K562 (cell line): ENCODE data around the gene XRRA1. TPM values are rescaled to one million over a fixed set of nuclear protein-coding genes. Genes with fewer than 3 reads are reported as not detected.

Source experiments
- ATAC-seq: fragments of 200-7000 bp; cut with Tn5 transposase; 3 replicates; pipeline ENCODE4 v1.9.1; 2020; ENCODE audit warnings: moderate library complexity
- BruUV-seq: library from RNA; stranded (reverse); fragments of 400-500 nt; replicated peaks from 2 replicates; lab custom pipeline; 2021; lab: Mats Ljungman, UMichigan
- CTCF ChIA-PET: fragments of 300-600 bp; formaldehyde crosslinking; extraction: SDS; loops from one replicate; lab custom pipeline; 2021; ENCODE audit warnings: low intra/inter-chr PET ratio; lab: Yijun Ruan, JAX
- POLR2A ChIA-PET: fragments of 300-600, 350-650 bp; sonication (Branson Sonifier 250); formaldehyde crosslinking; extraction: SDS; loops from one replicate; lab custom pipeline; 2021; ENCODE audit warnings: antibody characterized with exemption, inconsistent platforms; lab: Yijun Ruan, JAX
- DNase-seq, 4 experiments: peaks; one replicate each; pipeline versions ENCODE4 v3.0.0 to v3.0.0-alpha.2; 2011 to 2018; ENCODE audit warnings: low spot score in 3 of 4, mixed read lengths in 3 of 4; ENCODE audit errors: extremely low read depth in 1 of 4
- FAIRE-seq: peaks from 2 replicates; lab custom pipeline; 2011; peaks lifted over from hg19 to GRCh38; lab: Jason Lieb, UNC
- H2AFZ ChIP-seq: 2 replicates; pipeline ENCODE4 v1.6.0; 2011; ENCODE audit warnings: low read depth, low read length, control low read depth, inconsistent platforms
- H3K27ac ChIP-seq: fragments of 200-600 bp; 3 replicates; pipeline ENCODE4 v1.8.0; 2011; ENCODE audit warnings: low read depth, mild to moderate bottlenecking, control low read depth, inconsistent platforms, low read length, moderate library complexity, mixed read lengths; ENCODE audit errors: extremely low read depth
- H3K27me3 ChIP-seq, 2 experiments: fragments of 300-600 bp in 1 of 2; 2 replicates in 1 of 2; 3 replicates in 1 of 2; pipeline versions ENCODE4 v1.6.0 to v1.8.0; 2011; ENCODE audit warnings: inconsistent platforms in 2 of 2, low read length in 2 of 2, mild to moderate bottlenecking in 1 of 2, mixed read lengths in 1 of 2, moderate library complexity in 1 of 2; ENCODE audit not compliant: control insufficient read depth in 2 of 2, insufficient read depth in 2 of 2
- H3K36me3 ChIP-seq: fragments of 300-600 bp; 3 replicates; pipeline ENCODE4 v1.8.0; 2011; ENCODE audit warnings: mild to moderate bottlenecking, low read length, inconsistent platforms; ENCODE audit not compliant: control insufficient read depth, insufficient read depth
- H3K4me1 ChIP-seq, 2 experiments: fragments of 200-600 bp in 1 of 2; replicated peaks in 1 of 2; 2 replicates in 1 of 2; 3 replicates in 1 of 2; pipeline versions ENCODE4 v1.5.1 to v1.8.0; 2011; ENCODE audit warnings: inconsistent platforms in 2 of 2, low read length in 2 of 2, mild to moderate bottlenecking in 1 of 2, mixed read lengths in 1 of 2, moderate library complexity in 1 of 2; ENCODE audit not compliant: control insufficient read depth in 2 of 2, insufficient read depth in 2 of 2
- H3K4me2 ChIP-seq: 2 replicates; pipeline ENCODE4 v1.6.1; 2011; ENCODE audit warnings: low read length, control low read depth, inconsistent platforms, mixed read lengths; ENCODE audit not compliant: insufficient read depth
- H3K4me3 ChIP-seq: fragments of 200-600 bp; sonication (generic), shearing (Covaris generic); 2 replicates; pipeline ENCODE4 v1.5.1; 2016; ENCODE audit warnings: control low read depth, inconsistent platforms
- H3K79me2 ChIP-seq: fragments of 200-600 bp; 3 replicates; pipeline ENCODE4 v1.8.0; 2011; ENCODE audit warnings: low read length, inconsistent platforms; ENCODE audit not compliant: control insufficient read depth, insufficient read depth
- H3K9ac ChIP-seq, 2 experiments: 2 replicates each; pipeline versions ENCODE4 v1.6.0 to v1.6.1; 2011; ENCODE audit warnings: low read depth in 2 of 2, low read length in 2 of 2, control low read depth in 1 of 2, inconsistent platforms in 1 of 2, mild to moderate bottlenecking in 1 of 2, mixed read lengths in 1 of 2; ENCODE audit not compliant: insufficient read depth in 1 of 2
- H3K9me1 ChIP-seq: one replicate; pipeline ENCODE4 v1.6.0; 2011; ENCODE audit warnings: inconsistent platforms, mild to moderate bottlenecking, low read length, moderate library complexity; ENCODE audit not compliant: control insufficient read depth, insufficient read depth
- H3K9me3 ChIP-seq: replicated peaks from 2 replicates; pipeline ENCODE4 v1.5.1; 2011; ENCODE audit warnings: low read depth, low read length, inconsistent platforms; ENCODE audit not compliant: control insufficient read depth, insufficient read depth
- H4K20me1 ChIP-seq: replicated peaks from 2 replicates; pipeline ENCODE4 v1.6.1; 2011; ENCODE audit warnings: low read length, inconsistent platforms, mixed read lengths; ENCODE audit not compliant: control insufficient read depth, insufficient read depth
- CEBPB ChIP-seq: fragments of 450-650 bp; IDR thresholded peaks from 2 replicates; pipeline ENCODE4 v1.6.1; 2016; ENCODE audit warnings: missing genetic modification characterization, missing compliant biosample characterization
- FOXM1 ChIP-seq, 2 experiments: fragments of 450-650 bp in 1 of 2; sonication (generic) in 1 of 2; formaldehyde crosslinking in 1 of 2; IDR thresholded peaks; 2 replicates each; pipeline versions ENCODE4 v1.6.1 to v1.9.0; 2017 to 2022; ENCODE audit warnings: low read depth in 2 of 2, mild to moderate bottlenecking in 2 of 2, missing genetic modification reagents in 1 of 2, moderate library complexity in 1 of 2
- KDM4B ChIP-seq, 2 experiments: fragments of 450-650 bp in 1 of 2; sonication (generic) in 1 of 2; IDR thresholded peaks; 2 replicates each; pipeline ENCODE4 v1.6.1; 2016 to 2017; ENCODE audit warnings: borderline replicate concordance in 2 of 2, antibody characterized with exemption in 1 of 2, low read depth in 1 of 2, mild to moderate bottlenecking in 1 of 2
- MTA1 ChIP-seq: fragments of 450-650 bp; IDR thresholded peaks from 2 replicates; pipeline ENCODE4 v1.6.1; 2017; ENCODE audit warnings: borderline replicate concordance
- MXI1 ChIP-seq: IDR thresholded peaks from 2 replicates; pipeline ENCODE4 v1.6.1; 2011; ENCODE audit warnings: low read depth, mild to moderate bottlenecking, improper control_type of control experiment, low read length
- PHTF2 ChIP-seq: fragments of 250-450 bp; sonication (Bioruptor Pico); IDR thresholded peaks from 2 replicates; pipeline ENCODE4 v1.5.0; 2021; ENCODE audit warnings: mild to moderate bottlenecking
- TCF7L2 ChIP-seq: fragments of 150-350 bp; IDR thresholded peaks from 2 replicates; pipeline ENCODE4 v1.6.1; 2016; ENCODE audit warnings: low read depth, mild to moderate bottlenecking, low read length, moderate library complexity
- ZNF408 ChIP-seq: fragments of 250-450 bp; sonication (Bioruptor Pico); IDR thresholded peaks from 2 replicates; pipeline ENCODE4 v1.4.0; 2020; ENCODE audit warnings: low read depth, mild to moderate bottlenecking, moderate library complexity
- WGBS: fragments of 100-300 bp; shearing (Covaris generic); methylation state at CpG from one replicate; pipeline ENCODE4 v1.1.6; 2016; ENCODE audit warnings: low coverage, mixed read lengths; ENCODE audit not compliant: insufficient coverage; ENCODE audit errors: missing lambda C conversion rate; 5-methylcytosine and 5-hydroxymethylcytosine counted together
- in situ Hi-C: fragments of 300-500 bp; cut with MboI; formaldehyde crosslinking; loops from 4 replicates; pipeline ENCODE4 v1.15.0; 2018; ENCODE audit warnings: inconsistent platforms, mixed read lengths
- intact Hi-C: fragments of 100-400 bp; cut with micrococcal nuclease; formaldehyde crosslinking; loops from 2 replicates; pipeline ENCODE4 v1.14.2; 2022
- polyA plus RNA-seq, 8 experiments: library from polyadenylated mRNA; depleted of rRNA in 4 of 8; stranded (reverse) in 5 of 8; unstranded in 3 of 8; fragments of >200 nt; fragmentation: Nextera tagmentation in 2 of 8; fragmentation: Illumina TruSeq in 1 of 8; extraction: Ambion mirVana in 2 of 8; extraction: Trizol in 1 of 8; gene quantifications; 2 replicates each; pipeline versions ENCODE4 v1.2.1 to v1.2.3, GENCODE V29; 2011 to 2014; ENCODE audit warnings: inconsistent platforms in 1 of 8, missing spikeins in 1 of 8
- total RNA-seq, 7 experiments: library from RNA; depleted of rRNA in 6 of 7; stranded (reverse); fragments of >200 nt in 6 of 7; fragmentation: Illumina TruSeq in 2 of 7; extraction: Trizol in 2 of 7; gene quantifications; 2 replicates each; pipeline versions ENCODE4 v1.2.1 to v1.2.3, GENCODE V29; 2011 to 2021; ENCODE audit warnings: low replicate concordance in 1 of 7
- TF ChIP-seq, protein P1 (sequence below): fragments of 450-650 bp; IDR thresholded peaks from 2 replicates; pipeline ENCODE4 v1.6.1; 2018; ENCODE audit warnings: mild to moderate bottlenecking, low read depth; ENCODE audit not compliant: partially characterized antibody
- TF ChIP-seq, protein P2 (sequence below): sonication (generic); formaldehyde crosslinking; IDR thresholded peaks from 2 replicates; pipeline ENCODE4 v1.8.0; 2022; ENCODE audit warnings: missing genetic modification reagents, mild to moderate bottlenecking, borderline replicate concordance
- TF ChIP-seq, protein P3 (sequence below), 2 experiments: fragments of 450-650 bp; conservative IDR thresholded peaks; 2 replicates each; pipeline ENCODE4 v1.6.1; 2017; ENCODE audit warnings: mild to moderate bottlenecking in 2 of 2, moderate library complexity in 2 of 2
- TF ChIP-seq, protein P4 (sequence below): sonication (generic); formaldehyde crosslinking; IDR thresholded peaks from 2 replicates; pipeline ENCODE4 v1.8.0; 2022; ENCODE audit warnings: mild to moderate bottlenecking, missing genetic modification reagents
- TF ChIP-seq, protein P5 (sequence below): sonication (generic); formaldehyde crosslinking; IDR thresholded peaks from 2 replicates; pipeline ENCODE4 v1.9.0; 2022; ENCODE audit warnings: mild to moderate bottlenecking, missing genetic modification reagents
- TF ChIP-seq, protein P6 (sequence below): fragments of 250-450 bp; sonication (Bioruptor Pico); IDR thresholded peaks from 2 replicates; pipeline ENCODE4 v1.5.0; 2020; ENCODE audit warnings: mild to moderate bottlenecking, borderline replicate concordance

XRRA1 gene
- total and polyA plus RNA-seq, 9 of the 15 experiments (the other 6 are each of a cell fraction or from before 2014, with no cell fraction given): 5.0 to 22.5 (median 16.0) TPM

DNA sequence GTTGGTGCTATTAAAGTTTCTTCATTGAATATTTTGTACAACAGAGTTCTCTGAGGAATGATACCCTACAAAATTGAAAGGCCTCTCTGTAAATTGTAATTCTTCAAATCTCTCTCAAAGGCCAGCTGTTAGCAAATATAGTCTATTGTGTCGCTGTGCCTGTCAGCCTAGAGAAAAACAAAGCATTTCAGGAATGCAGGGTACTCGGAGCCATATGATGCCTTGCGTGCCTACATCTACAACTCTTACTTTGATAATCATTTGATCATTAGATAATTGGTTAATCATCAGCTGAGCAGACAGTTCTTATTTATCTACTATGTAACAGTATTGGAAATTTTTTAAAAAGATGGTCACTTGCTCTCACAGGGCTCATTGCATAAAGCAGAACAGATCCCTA is 132.9 kb downstream of the XRRA1 start:
- H3K9me3 ChIP-seq: no peaks in the 10 kb centered on the region
- H2AFZ ChIP-seq: no peak overlapping the region
- POLR2A ChIA-PET: interaction anchor here (1.3 kb wide), 1 partner anchor 10 kb away, joined by 4 read pairs; no protein-coding TSS in a partner anchor
- H3K9ac ChIP-seq: no peak overlapping the region
- no peaks in the 10 kb centered on the region for H4K20me1 ChIP-seq
- H3K27ac ChIP-seq: no peak overlapping the region
- H3K9me1 ChIP-seq: no peaks in the 10 kb centered on the region
- BruUV-seq: no TSS peak
- peaks cover 54% of the 10 kb centered on the region for H3K36me3 ChIP-seq
- 87% methylated on average over 3 of the region's 3 CpGs for WGBS
- intact Hi-C loops: no loop called here
- no peak overlapping the region for H3K4me3 ChIP-seq
- no peaks in the 10 kb centered on the region for H3K27me3 ChIP-seq
- H3K4me2 ChIP-seq: no peak overlapping the region
- CTCF ChIA-PET: no interaction called here
- no peak for FAIRE-seq
- in situ Hi-C loops: no loop called here
- ATAC-seq: no peak
- no peaks in the 10 kb centered on the region for H3K79me2 ChIP-seq
- no peak for DNase-seq
- peaks cover 0 to 19% of the 10 kb centered on the region in 2 experiments; a peak in 3 of 5 replicates for H3K4me1 ChIP-seq
- TF ChIP-seq, protein P1, sequence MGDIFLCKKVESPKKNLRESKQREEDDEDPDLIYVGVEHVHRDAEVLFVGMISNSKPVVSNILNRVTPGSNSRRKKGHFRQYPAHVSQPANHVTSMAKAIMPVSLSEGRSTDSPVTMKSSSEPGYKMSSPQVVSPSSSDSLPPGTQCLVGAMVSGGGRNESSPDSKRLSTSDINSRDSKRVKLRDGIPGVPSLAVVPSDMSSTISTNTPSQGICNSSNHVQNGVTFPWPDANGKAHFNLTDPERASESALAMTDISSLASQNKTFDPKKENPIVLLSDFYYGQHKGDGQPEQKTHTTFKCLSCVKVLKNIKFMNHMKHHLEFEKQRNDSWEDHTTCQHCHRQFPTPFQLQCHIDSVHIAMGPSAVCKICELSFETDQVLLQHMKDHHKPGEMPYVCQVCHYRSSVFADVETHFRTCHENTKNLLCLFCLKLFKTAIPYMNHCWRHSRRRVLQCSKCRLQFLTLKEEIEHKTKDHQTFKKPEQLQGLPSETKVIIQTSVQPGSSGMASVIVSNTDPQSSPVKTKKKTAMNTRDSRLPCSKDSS: no peak
- no peak for TF ChIP-seq MXI1
- TF ChIP-seq PHTF2 (CRISPR knock-in tag): no peak
- no peak for TF ChIP-seq TCF7L2
- no peak for TF ChIP-seq KDM4B (IDR thresholded peaks at IDR 0.05; ENCODE audit: borderline replicate concordance in 2 of 2, low read depth in 1 of 2)
- TF ChIP-seq, protein P2, sequence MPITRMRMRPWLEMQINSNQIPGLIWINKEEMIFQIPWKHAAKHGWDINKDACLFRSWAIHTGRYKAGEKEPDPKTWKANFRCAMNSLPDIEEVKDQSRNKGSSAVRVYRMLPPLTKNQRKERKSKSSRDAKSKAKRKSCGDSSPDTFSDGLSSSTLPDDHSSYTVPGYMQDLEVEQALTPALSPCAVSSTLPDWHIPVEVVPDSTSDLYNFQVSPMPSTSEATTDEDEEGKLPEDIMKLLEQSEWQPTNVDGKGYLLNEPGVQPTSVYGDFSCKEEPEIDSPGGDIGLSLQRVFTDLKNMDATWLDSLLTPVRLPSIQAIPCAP (CRISPR knock-in tag): no peak
- TF ChIP-seq, protein P3, sequence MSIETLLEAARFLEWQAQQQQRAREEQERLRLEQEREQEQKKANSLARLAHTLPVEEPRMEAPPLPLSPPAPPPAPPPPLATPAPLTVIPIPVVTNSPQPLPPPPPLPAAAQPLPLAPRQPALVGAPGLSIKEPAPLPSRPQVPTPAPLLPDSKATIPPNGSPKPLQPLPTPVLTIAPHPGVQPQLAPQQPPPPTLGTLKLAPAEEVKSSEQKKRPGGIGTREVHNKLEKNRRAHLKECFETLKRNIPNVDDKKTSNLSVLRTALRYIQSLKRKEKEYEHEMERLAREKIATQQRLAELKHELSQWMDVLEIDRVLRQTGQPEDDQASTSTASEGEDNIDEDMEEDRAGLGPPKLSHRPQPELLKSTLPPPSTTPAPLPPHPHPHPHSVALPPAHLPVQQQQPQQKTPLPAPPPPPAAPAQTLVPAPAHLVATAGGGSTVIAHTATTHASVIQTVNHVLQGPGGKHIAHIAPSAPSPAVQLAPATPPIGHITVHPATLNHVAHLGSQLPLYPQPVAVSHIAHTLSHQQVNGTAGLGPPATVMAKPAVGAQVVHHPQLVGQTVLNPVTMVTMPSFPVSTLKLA (conservative IDR thresholded peaks at IDR 0.05): no peak
- no peak for TF ChIP-seq MTA1
- TF ChIP-seq, protein P4, sequence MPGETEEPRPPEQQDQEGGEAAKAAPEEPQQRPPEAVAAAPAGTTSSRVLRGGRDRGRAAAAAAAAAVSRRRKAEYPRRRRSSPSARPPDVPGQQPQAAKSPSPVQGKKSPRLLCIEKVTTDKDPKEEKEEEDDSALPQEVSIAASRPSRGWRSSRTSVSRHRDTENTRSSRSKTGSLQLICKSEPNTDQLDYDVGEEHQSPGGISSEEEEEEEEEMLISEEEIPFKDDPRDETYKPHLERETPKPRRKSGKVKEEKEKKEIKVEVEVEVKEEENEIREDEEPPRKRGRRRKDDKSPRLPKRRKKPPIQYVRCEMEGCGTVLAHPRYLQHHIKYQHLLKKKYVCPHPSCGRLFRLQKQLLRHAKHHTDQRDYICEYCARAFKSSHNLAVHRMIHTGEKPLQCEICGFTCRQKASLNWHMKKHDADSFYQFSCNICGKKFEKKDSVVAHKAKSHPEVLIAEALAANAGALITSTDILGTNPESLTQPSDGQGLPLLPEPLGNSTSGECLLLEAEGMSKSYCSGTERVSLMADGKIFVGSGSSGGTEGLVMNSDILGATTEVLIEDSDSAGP (CRISPR knock-in tag): no peak
- no peak for TF ChIP-seq FOXM1 (IDR thresholded peaks at IDR 0.05; ENCODE audit: low read depth)
- TF ChIP-seq FOXM1 (CRISPR knock-in tag; IDR thresholded peaks at IDR 0.05; ENCODE audit: low read depth): no peak
- no peak for TF ChIP-seq CEBPB (tag)
- TF ChIP-seq, protein P5, sequence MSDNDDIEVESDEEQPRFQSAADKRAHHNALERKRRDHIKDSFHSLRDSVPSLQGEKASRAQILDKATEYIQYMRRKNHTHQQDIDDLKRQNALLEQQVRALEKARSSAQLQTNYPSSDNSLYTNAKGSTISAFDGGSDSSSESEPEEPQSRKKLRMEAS (CRISPR knock-in tag): no peak
- TF ChIP-seq, protein P6, sequence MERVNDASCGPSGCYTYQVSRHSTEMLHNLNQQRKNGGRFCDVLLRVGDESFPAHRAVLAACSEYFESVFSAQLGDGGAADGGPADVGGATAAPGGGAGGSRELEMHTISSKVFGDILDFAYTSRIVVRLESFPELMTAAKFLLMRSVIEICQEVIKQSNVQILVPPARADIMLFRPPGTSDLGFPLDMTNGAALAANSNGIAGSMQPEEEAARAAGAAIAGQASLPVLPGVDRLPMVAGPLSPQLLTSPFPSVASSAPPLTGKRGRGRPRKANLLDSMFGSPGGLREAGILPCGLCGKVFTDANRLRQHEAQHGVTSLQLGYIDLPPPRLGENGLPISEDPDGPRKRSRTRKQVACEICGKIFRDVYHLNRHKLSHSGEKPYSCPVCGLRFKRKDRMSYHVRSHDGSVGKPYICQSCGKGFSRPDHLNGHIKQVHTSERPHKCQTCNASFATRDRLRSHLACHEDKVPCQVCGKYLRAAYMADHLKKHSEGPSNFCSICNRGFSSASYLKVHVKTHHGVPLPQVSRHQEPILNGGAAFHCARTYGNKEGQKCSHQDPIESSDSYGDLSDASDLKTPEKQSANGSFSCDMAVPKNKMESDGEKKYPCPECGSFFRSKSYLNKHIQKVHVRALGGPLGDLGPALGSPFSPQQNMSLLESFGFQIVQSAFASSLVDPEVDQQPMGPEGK (CRISPR knock-in tag): no peak
- no peak for TF ChIP-seq ZNF408
